GM18870 (cell line): ENCODE results near the gene SNRNP40.
"Not testable (repeated sequence)": the region's sequence is repeated elsewhere in the genome, so short reads cannot be mapped to it uniquely, and the experiment has no call there.

Experiments
- ATAC-seq: cut with Tn5 transposase; IDR thresholded peaks from one replicate; pipeline ENCODE4 v1.9.1; 2021; ENCODE audit warnings: moderate library complexity; ENCODE audit not compliant: unreplicated experiment

SNRNP40 gene

DNA sequence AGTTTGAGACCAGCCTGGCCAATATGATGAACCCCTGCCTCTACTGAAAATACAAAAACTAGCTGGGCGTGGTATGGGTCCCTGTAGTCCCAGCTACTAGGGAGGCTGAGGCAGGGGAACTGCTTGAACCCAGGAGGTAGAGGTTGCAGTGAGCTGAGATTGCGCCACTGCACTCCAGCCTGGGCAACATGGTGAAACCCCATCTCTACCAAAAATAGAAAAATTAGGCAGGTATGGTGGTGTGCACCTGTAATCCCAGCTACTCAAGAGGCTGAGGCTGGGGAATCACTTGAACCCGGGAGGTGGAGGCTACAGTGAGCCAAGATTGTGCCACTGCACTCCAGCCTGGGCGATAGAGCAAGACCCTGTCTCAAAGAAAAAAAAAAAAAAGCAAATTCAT is 8.8 kb downstream of the SNRNP40 start:
- ATAC-seq, result not testable (repeated sequence)

GRCh38 chr1:31282426-31282825 is 14.2 kb downstream of the SNRNP40 start:
- not testable (repeated sequence) for ATAC-seq

- ATAC-seq, result no peak
Measured at GRCh38 chr1:31273619-31274018, 23.0 kb downstream of the SNRNP40 start.

- ATAC-seq, result no peak
Measured at GRCh38 chr1:31272369-31272768, 24.2 kb downstream of the SNRNP40 start.

DNA sequence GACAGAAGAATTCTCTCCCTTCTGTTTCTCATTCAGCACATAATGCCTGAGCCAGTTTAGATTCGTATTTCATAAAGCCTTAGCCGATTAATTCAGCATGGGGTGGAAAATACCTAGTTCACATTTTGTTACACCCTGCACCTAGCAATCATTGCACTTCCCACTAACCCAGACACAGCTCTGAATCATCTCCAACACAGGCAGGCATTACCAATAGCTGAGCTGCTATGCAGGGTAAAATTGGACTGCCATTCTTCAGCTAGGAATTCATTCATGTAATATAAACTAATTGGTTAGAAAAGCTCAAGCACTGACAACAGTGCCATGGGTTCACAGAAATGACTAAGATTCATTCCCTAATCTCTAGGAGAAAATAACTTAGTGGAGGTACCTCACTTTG is 30.0 kb downstream of the SNRNP40 start:
- no peak for ATAC-seq

DNA sequence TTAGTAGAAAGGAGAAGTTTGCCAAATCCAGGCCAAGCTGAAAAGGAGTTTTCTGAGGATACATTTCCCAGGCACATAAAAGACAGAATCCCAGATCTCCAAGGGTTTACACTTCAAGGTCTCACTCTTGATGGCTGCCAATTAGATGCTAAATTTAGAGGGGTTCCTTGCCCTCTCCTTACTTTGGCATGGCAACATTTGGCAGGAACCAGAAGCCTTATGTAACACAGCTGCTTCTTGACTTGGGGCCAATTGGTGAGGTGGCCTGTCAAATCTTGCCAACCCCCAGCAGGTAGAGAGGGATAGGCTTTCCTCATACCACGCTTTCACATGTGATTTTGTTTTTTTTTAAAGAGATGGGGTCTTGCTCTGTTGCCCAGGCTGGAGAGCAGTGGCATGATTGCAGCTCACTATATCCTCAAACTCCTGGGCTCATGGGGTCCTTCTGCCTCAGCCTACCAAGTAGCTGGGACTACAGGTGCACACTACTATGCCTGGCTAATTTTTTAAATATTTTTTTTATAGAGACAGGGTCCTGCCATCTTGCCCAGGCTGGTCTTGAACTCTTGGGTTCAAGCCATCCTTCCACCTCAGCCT is 31.7 kb downstream of the SNRNP40 start:
- no peak for ATAC-seq

GRCh38 chr1:31263408-31263807 is 33.2 kb downstream of the SNRNP40 start:
- no peak for ATAC-seq

- ATAC-seq, result not testable (repeated sequence)
Measured at GRCh38 chr1:31262393-31262792, 34.2 kb downstream of the SNRNP40 start.

DNA sequence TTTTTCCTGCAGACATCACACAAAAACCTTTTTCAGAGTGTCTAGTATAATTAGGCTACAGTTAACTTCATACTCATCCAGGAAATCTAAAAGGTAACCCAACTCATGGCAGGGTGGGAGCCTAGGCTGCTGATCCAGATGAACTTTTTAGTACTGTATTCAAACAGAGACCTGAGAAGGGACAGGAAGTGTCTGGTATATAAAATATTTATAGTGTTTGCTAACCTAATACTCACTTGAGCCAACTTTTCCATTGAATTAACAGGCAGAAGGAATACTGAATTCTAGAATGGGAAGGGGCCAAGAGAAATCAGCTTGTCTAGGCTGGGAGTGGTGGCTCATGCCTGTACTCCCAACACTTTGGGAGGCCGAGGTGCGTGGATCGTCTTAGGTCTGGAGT is 34.7 kb downstream of the SNRNP40 start:
- ATAC-seq, result no peak

- ATAC-seq, result no peak
Measured at GRCh38 chr1:31259746-31260145, 36.8 kb downstream of the SNRNP40 start.

- no peak for ATAC-seq
Measured at GRCh38 chr1:31258581-31258980, 38.0 kb downstream of the SNRNP40 start.

GRCh38 chr1:31257213-31257612 is 39.4 kb downstream of the SNRNP40 start:
- ATAC-seq, result no peak

DNA sequence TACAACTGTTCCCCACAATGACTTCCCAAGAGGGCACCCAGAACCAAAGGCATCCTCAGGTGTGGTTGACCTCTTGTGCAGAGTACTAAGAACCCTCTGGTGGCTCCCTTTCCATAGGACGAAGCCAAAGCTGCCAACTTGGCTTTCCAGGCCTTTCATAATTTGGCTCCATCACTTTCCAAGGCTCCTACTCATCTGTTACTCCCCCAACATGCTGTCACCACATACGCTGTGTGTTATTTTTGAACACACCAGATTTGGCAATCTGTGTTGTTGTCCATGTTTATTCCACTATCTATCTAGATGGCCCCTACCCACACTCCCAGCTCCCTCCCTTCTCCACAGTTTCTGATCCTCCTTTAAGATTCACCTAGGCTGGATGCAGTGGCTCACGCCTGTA is 46.7 kb downstream of the SNRNP40 start:
- no peak for ATAC-seq

DNA sequence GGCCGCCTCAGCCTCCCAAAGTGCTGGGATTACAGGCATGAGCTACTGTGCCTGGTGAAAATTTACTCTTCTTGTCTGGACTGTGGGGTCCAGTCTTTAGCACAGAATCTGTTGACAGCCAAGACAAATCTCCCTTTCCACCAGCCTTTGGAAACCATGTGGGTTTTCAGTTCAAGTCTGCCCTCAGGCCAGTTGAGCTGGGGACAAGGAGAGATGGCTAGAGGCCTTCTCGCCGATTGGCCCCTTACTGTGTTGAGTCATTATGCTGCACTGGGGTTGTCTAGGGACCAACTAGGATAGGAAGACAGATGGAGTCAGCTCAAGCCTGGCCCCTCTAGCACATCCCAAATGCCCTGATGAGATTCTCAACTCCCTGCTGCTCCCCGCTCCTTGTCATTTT is 48.3 kb downstream of the SNRNP40 start:
- no peak for ATAC-seq

DNA sequence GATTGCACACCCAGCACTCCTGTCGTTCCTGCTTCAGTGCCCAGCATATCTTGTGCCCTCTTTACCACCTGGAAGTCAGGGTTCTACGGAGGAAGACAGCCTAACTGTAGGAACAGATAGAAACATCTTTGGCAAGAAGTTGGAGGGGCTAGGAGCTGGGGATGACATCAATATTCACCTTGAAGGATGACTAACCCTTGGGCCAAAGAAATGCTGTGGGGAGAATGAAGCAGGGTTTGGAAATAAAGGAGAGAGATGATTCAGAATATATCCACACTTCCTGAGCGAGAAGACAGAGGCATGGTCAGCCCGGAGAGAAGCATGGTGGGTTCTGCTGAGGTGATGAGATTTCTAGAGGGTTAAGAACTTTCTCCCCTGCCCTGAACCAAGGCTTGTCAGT is 52.3 kb downstream of the SNRNP40 start:
- no peak for ATAC-seq

GRCh38 chr1:31243501-31244286 is 52.9 kb downstream of the SNRNP40 start:
- no peak for ATAC-seq

- ATAC-seq, result no peak
Measured at GRCh38 chr1:31241321-31241720, 55.3 kb downstream of the SNRNP40 start.

DNA sequence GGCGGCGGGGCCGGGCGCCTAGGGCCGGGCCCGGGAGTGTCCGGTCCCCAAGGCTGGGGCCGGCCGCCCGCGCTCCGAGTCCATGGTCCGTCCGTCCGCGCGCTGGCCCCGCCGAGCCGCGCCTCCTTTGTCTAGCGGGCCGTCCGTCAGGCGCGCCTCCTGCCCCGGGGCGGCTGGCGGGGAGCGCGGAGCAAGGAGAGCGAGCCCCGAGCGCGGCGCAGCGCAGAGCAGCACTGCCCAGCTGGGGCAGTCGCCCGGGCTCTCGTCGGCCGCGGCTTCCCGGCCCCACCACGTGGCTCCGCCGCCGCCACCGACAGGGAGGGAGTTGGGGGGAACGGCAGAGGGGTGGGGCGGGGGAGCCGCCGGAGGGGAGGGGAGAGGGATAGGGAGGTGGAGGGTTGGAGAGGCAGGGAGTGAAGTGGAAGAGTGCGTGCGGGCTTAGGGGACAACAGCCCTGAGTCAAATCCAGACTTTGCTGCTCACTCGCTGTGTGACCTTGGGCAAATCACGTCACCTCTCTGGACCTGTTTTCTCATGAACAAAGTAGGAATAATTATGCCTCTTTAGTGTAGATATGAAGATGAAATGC is 56.8 kb downstream of the SNRNP40 start, which contains the start of gene NKAIN1:
TSS of gene NKAIN1 (minus strand) at position 235 of the 589 bp plus-strand sequence. CDS start 340 bp downstream, outside the sequence.
- no peak for ATAC-seq

GRCh38 chr1:31238986-31239613 is 57.5 kb downstream of the SNRNP40 start:
- no peak for ATAC-seq

DNA sequence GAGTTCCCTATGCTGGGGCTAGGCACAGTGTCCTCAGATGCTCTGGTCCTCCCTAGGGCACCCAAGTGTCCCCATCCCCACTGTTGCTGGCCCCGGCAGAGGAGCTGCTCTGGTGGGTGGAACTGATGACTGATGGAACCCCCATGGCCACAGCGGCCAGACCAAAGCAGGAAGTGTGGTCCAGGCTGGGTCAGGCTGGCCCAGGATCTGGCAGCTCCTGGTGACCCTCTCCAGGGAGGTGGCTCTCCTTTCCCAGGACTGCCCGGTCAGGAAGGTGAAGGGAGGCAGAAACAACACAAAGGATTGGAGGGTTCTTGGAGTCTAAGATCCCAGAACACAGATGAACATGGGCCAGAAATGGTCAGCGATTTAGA is 58.0 kb downstream of the SNRNP40 start:
- no peak for ATAC-seq

DNA sequence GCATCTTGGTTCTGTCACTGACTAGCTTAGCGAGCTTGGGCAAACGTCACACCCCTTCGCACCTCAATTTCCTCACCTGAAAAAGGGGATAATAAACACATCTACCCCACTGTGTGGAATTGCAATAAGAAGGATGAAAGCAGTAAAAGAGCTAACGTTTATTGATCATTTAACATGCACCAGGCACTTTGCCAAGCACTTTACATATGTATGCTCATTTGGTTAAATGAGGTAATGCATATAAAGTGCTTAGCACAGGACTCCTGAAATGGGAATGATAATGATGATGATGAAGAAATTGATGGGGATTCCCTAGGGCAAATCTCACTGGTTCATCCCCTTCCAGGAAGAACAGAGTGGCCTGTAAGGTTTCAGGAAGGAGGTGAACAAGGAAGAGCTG is 61.7 kb downstream of the SNRNP40 start:
- ATAC-seq, result no peak
